Measurements from ENCODE around the gene GLRA1. TPM values are rescaled to one million over a fixed set of nuclear protein-coding genes. Genes with fewer than 3 reads are reported as not detected.

The GLRA1 gene
- total RNA-seq, 1 donor from 2014 or later, result not detected

DNA sequence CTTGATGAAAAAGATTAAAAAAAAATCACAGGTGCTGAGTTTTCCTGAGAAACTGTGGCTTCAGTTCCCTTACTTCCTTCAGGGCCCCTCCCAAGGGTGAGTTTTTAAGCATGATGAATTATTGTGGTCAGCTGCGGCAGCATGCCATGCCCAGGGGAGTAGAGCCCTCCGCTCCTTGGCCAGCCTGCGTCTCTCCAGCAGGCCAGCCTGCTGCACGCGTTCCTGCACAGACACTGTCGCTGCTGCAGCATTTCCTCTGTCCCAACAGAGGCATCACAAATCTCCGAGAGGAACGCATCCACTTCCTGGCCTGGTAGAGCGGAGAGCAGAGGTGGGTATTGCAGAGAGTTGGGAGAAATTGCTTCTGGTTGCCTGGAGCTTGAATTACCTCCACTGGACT lies 26.1 kb upstream of the GLRA1 start:
- Mint-ChIP-seq H3K9me3 (no peaks in the 10 kb centered on the region), H3K4me3 (no peak overlapping the region), H3K4me1 (no peaks in the 10 kb centered on the region), H3K36me3 (no peaks in the 10 kb centered on the region), H3K27ac (no peak overlapping the region), H3K27me3 (ENCODE audit: low read depth) (peaks cover 9% of the 10 kb centered on the region)
- TF ChIP-seq, protein P1, sequence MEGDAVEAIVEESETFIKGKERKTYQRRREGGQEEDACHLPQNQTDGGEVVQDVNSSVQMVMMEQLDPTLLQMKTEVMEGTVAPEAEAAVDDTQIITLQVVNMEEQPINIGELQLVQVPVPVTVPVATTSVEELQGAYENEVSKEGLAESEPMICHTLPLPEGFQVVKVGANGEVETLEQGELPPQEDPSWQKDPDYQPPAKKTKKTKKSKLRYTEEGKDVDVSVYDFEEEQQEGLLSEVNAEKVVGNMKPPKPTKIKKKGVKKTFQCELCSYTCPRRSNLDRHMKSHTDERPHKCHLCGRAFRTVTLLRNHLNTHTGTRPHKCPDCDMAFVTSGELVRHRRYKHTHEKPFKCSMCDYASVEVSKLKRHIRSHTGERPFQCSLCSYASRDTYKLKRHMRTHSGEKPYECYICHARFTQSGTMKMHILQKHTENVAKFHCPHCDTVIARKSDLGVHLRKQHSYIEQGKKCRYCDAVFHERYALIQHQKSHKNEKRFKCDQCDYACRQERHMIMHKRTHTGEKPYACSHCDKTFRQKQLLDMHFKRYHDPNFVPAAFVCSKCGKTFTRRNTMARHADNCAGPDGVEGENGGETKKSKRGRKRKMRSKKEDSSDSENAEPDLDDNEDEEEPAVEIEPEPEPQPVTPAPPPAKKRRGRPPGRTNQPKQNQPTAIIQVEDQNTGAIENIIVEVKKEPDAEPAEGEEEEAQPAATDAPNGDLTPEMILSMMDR (IDR thresholded peaks at IDR 0.05; ENCODE audit: unreplicated experiment), result no peak
- no peak for DNase-seq (ENCODE audit: low spot score in 2 of 2, unreplicated experiment in 2 of 2)

DNA sequence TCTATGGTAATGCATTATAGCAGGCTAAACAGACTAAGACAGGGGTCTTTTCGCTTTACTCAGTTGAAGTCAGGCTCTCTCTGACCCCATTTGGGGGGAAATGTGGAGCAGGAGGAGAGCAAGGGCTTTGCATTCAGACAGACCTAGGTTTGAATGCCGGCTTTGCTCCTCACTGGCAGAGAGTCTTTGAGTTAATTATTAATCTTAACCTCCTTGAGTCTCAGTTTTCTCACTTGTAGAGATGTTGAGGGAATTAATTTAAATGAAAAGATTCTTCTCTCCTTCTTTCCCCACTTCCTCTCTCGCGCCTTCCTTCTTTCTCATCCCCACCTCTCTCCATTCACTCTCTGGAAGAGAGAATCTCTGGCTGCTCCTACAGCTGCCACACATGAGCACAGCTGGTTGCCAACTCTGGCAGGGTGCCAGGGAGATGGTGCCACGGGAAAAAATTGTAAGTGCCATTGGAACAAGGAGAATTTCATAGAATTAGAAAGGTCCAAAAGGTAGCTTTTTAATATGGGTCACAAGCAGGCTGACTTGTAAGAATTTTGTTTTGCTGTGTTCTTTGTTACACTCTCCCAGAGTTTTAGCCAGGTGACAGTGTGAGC lies 25.2 kb upstream of the GLRA1 start:
- no peaks in the 10 kb centered on the region for H3K36me3 Mint-ChIP-seq
- no peak for DNase-seq (ENCODE audit: low spot score in 2 of 2, unreplicated experiment in 2 of 2)
- no peak overlapping the region for H3K27ac Mint-ChIP-seq
- H3K27me3 Mint-ChIP-seq (ENCODE audit: low read depth), result peaks cover 9% of the 10 kb centered on the region
- no peaks in the 10 kb centered on the region for H3K4me1 Mint-ChIP-seq
- H3K4me3 Mint-ChIP-seq, result no peak overlapping the region
- H3K9me3 Mint-ChIP-seq, result no peaks in the 10 kb centered on the region
- TF ChIP-seq, protein P1 (IDR thresholded peaks at IDR 0.05; ENCODE audit: unreplicated experiment), result no peak

DNA sequence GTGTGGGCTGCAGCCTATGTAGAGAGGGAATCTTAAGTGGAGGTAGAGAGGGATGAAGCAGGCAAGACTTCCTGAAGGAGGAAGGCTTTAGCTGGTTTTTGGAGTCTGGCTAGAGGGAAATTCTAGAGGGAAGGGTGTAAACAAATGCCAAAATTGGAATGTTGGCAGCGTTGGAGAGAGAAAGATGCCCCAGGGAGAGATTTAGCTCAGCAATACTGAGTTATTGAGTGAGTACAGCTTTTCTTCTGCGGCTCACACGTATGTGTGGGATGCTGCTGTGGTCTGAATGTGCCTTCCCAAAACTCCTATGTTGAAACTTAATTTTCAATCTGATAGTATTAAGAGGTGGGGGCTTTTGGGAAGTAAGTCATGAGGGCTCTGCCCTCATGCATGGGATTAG lies 24.5 kb upstream of the GLRA1 start:
- no peaks in the 10 kb centered on the region for H3K9me3 Mint-ChIP-seq
- TF ChIP-seq, protein P1 (IDR thresholded peaks at IDR 0.05; ENCODE audit: unreplicated experiment), result no peak
- no peaks in the 10 kb centered on the region for H3K36me3 Mint-ChIP-seq

DNA sequence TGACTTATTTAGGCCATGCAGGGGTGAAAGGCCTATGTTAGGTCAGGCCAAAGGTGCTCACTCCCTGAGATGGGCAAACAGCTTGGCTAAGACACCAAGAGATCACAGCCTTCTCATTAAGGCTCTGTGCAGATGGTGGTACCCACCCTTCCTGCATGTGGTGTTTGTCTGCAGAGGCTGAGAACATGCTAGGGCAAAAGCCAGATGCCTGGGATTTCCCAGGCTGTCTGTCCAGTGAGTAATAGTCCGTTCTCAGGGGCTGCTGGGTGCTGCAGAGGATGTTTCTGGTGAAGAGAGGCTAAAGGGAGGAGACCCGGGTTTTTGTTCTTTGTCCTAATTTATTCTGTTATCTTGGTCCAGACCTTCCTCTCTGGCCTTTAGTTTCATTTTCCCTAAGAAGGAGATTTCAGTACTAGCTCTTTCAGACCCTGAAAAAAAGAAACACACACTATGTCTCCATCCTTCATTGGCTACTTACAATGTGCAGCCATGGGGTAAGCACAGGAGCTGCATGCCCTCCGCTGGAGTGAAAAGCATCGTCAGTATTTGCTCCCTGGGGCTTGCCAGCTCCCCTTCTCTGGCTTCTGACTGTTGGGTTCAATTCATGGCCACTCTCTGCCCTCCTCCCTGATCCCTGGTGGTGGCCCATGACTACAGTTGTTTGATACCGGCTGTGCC lies 23.4 kb upstream of the GLRA1 start:
- H3K9me3 Mint-ChIP-seq, result no peaks in the 10 kb centered on the region
- DNase-seq (ENCODE audit: low spot score in 2 of 2, unreplicated experiment in 2 of 2), result no peak
- H3K27ac Mint-ChIP-seq, result no peak overlapping the region
- no peaks in the 10 kb centered on the region for H3K36me3 Mint-ChIP-seq
- peaks cover 11% of the 10 kb centered on the region for H3K27me3 Mint-ChIP-seq (ENCODE audit: low read depth)
- TF ChIP-seq, protein P1 (IDR thresholded peaks at IDR 0.05; ENCODE audit: unreplicated experiment), result no peak
- no peaks in the 10 kb centered on the region for H3K4me1 Mint-ChIP-seq
- H3K4me3 Mint-ChIP-seq, result no peak overlapping the region

More for the DNA sequence above, 24.5 kb upstream of the GLRA1 start:
- H3K4me1 Mint-ChIP-seq, result no peaks in the 10 kb centered on the region
- H3K27me3 Mint-ChIP-seq (ENCODE audit: low read depth), result peaks cover 11% of the 10 kb centered on the region
- no peak overlapping the region for H3K27ac Mint-ChIP-seq
- no peak for DNase-seq (ENCODE audit: low spot score in 2 of 2, unreplicated experiment in 2 of 2)
- no peak overlapping the region for H3K4me3 Mint-ChIP-seq

DNA sequence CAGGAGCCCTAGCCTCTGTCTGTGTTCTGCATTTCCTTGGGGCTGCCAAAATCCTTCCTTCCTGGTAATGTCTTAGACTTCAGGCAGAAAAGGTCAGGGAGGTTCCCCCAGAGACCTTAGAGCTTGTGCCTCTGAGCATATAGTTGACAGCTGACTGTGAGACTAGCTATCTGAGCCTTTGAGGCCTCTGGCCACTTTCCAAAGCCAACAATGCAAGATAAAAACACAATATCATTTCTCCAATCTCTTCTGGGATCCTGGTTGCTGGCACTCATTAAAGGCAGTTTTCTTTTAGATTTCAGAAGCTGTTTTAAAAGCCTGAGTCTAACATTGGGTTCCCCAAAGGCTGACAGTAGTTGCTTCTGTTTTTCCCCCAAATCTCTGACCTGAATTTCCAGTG lies 13.2 kb upstream of the GLRA1 start:
- no peak overlapping the region for H3K4me3 Mint-ChIP-seq
- no peak overlapping the region for H3K27ac Mint-ChIP-seq
- H3K4me1 Mint-ChIP-seq, result peaks cover 5% of the 10 kb centered on the region
- TF ChIP-seq, protein P1 (IDR thresholded peaks at IDR 0.05; ENCODE audit: unreplicated experiment), result no peak
- no peaks in the 10 kb centered on the region for H3K27me3 Mint-ChIP-seq (ENCODE audit: low read depth)
- peaks cover 11% of the 10 kb centered on the region for H3K9me3 Mint-ChIP-seq
- no peak for DNase-seq (ENCODE audit: low spot score in 2 of 2, unreplicated experiment in 2 of 2)
- H3K36me3 Mint-ChIP-seq, result no peaks in the 10 kb centered on the region

Data from mesothelial cell of epicardium (in vitro differentiated cells).